GM12878 (cell line): ENCODE measurements around the gene DYRK1B. TPM values are rescaled to one million over a fixed set of nuclear protein-coding genes. Genes with fewer than 3 reads are reported as not detected.

Source experiments
- ATAC-seq: fragments of 200-7000 bp; cut with Tn5 transposase; 3 replicates; pipeline ENCODE4 v1.9.1; 2020; ENCODE audit warnings: mild to moderate bottlenecking, moderate library complexity
- BruUV-seq: library from RNA; stranded (reverse); fragments of 400-500 nt; replicated peaks from 2 replicates; lab custom pipeline; 2021; lab: Mats Ljungman, UMichigan
- CTCF ChIA-PET: fragments of 300-600 bp; sonication (Branson Sonifier 250); formaldehyde crosslinking; extraction: SDS; loops from one replicate; lab custom pipeline; 2021; ENCODE audit warnings: inconsistent platforms; lab: Yijun Ruan, JAX
- POLR2A ChIA-PET: fragments of 350-600 bp; formaldehyde crosslinking; extraction: SDS; loops from one replicate; lab custom pipeline; 2021; ENCODE audit warnings: inconsistent platforms; lab: Charles Lee
- RAD21 ChIA-PET: fragments of 300-600 bp; sonication (Branson Sonifier 250); formaldehyde crosslinking; loops from one replicate; lab custom pipeline; 2023; ENCODE audit warnings: antibody characterized with exemption; ENCODE audit not compliant: unreplicated experiment; lab: Charles Lee
- SMC1A ChIA-PET: fragments of 300-600 bp; sonication (Branson Sonifier 250); formaldehyde crosslinking; loops from one replicate; lab custom pipeline; 2023; ENCODE audit not compliant: unreplicated experiment, uncharacterized antibody; lab: Charles Lee
- DNase-seq: peaks from one replicate; pipeline ENCODE4 v3.0.0-alpha.2; 2011; ENCODE audit warnings: low read depth, low spot score
- FAIRE-seq: peaks from 3 replicates; lab custom pipeline; 2011; peaks lifted over from hg19 to GRCh38; lab: Jason Lieb, UNC
- H2AFZ ChIP-seq: 2 replicates; pipeline ENCODE4 v1.6.0; 2011; ENCODE audit warnings: low read depth, low read length, control low read depth; ENCODE audit not compliant: control insufficient read depth
- H3K27ac ChIP-seq: 2 replicates; pipeline ENCODE4 v1.5.1; 2011; ENCODE audit warnings: control low read depth; ENCODE audit not compliant: control insufficient read depth, insufficient read depth
- H3K27me3 ChIP-seq, 2 experiments: replicated peaks in 1 of 2; 2 replicates each; pipeline versions ENCODE4 v1.6.0 to v1.6.1; 2011; ENCODE audit warnings: low read length in 1 of 2; ENCODE audit not compliant: control insufficient read depth in 2 of 2, insufficient read depth in 2 of 2
- H3K36me3 ChIP-seq, 2 experiments: 2 replicates each; pipeline ENCODE4 v1.5.1; 2011; ENCODE audit warnings: low read length in 1 of 2; ENCODE audit not compliant: control insufficient read depth in 2 of 2, insufficient read depth in 2 of 2
- H3K4me1 ChIP-seq: 2 replicates; pipeline ENCODE4 v1.6.1; 2011; ENCODE audit warnings: mild to moderate bottlenecking, low read length, moderate library complexity, mixed read lengths; ENCODE audit not compliant: control insufficient read depth, insufficient read depth
- H3K4me2 ChIP-seq: 2 replicates; pipeline ENCODE4 v1.6.0; 2011; ENCODE audit warnings: control low read depth; ENCODE audit not compliant: control insufficient read depth, insufficient read depth
- H3K4me3 ChIP-seq: fragments of 200-600 bp; sonication (generic); 2 replicates; pipeline ENCODE4 v1.5.1; 2016
- H3K79me2 ChIP-seq: 2 replicates; pipeline ENCODE4 v1.6.0; 2011; ENCODE audit warnings: low read length; ENCODE audit not compliant: control insufficient read depth, insufficient read depth
- H3K9ac ChIP-seq: 2 replicates; pipeline ENCODE4 v1.8.0; 2011; ENCODE audit warnings: low read length, control low read depth, mixed read lengths; ENCODE audit not compliant: control insufficient read depth, insufficient read depth
- H3K9me3 ChIP-seq: replicated peaks from 3 replicates; pipeline ENCODE4 v1.5.1; 2011; ENCODE audit warnings: mild to moderate bottlenecking, low read length; ENCODE audit not compliant: control insufficient read depth, insufficient read depth
- H4K20me1 ChIP-seq: 2 replicates; pipeline ENCODE4 v1.6.0; 2011; ENCODE audit not compliant: control insufficient read depth, insufficient read depth
- CBFB ChIP-seq: IDR thresholded peaks from 2 replicates; pipeline ENCODE4 v1.6.1; 2016; ENCODE audit warnings: antibody characterized with exemption, low read depth
- CHD1 ChIP-seq: IDR thresholded peaks from 2 replicates; pipeline ENCODE4 v1.6.1; 2012; ENCODE audit warnings: low read depth, low read length, improper control_type of control experiment
- DPF2 ChIP-seq: fragments of 450-650 bp; IDR thresholded peaks from 2 replicates; pipeline ENCODE4 v1.6.1; 2017; ENCODE audit warnings: mild to moderate bottlenecking
- EED ChIP-seq: sonication (generic); IDR thresholded peaks from 2 replicates; pipeline ENCODE4 v1.6.1; 2016; ENCODE audit warnings: antibody characterized with exemption, low read depth
- IKZF1 ChIP-seq: fragments of 450-650 bp; conservative IDR thresholded peaks from 2 replicates; pipeline ENCODE4 v1.6.1; 2017; ENCODE audit warnings: antibody characterized with exemption, mild to moderate bottlenecking
- IKZF2 ChIP-seq, 2 experiments: fragments of 450-650 bp; IDR thresholded peaks; 2 replicates each; pipeline ENCODE4 v1.6.1; 2017; ENCODE audit warnings: mild to moderate bottlenecking in 2 of 2, moderate library complexity in 2 of 2
- MEF2B ChIP-seq: fragments of 450-650 bp; IDR thresholded peaks from 2 replicates; pipeline ENCODE4 v1.6.1; 2018; ENCODE audit warnings: mild to moderate bottlenecking, moderate library complexity; ENCODE audit not compliant: partially characterized antibody, poor library complexity, severe bottlenecking
- NFIC ChIP-seq: IDR thresholded peaks from 2 replicates; pipeline ENCODE4 v1.6.1; 2012; ENCODE audit warnings: low read depth, mild to moderate bottlenecking, inconsistent platforms, low read length, moderate library complexity
- PAX5 ChIP-seq: IDR thresholded peaks from 2 replicates; pipeline ENCODE4 v1.6.1; 2011; ENCODE audit warnings: low read depth, low read length, borderline replicate concordance
- RBBP5 ChIP-seq: fragments of 200-600 bp; sonication (generic); conservative IDR thresholded peaks from 2 replicates; pipeline ENCODE4 v1.6.1; 2016
- RUNX3 ChIP-seq: IDR thresholded peaks from 2 replicates; pipeline ENCODE4 v1.6.1; 2012; ENCODE audit warnings: low read length, inconsistent platforms
- ZSCAN29 ChIP-seq: fragments of 450-650 bp; IDR thresholded peaks from 2 replicates; pipeline ENCODE4 v1.6.1; 2017; ENCODE audit warnings: mild to moderate bottlenecking, moderate library complexity
- WGBS: methylation state at CpG from one replicate; pipeline ENCODE4 v1.1.6; 2016; ENCODE audit warnings: low lambda C conversion rate; ENCODE audit not compliant: insufficient replicate concordance, insufficient coverage; ENCODE audit errors: missing lambda C conversion rate; 5-methylcytosine and 5-hydroxymethylcytosine counted together
- in situ Hi-C: fragments of 300-500 bp; cut with MboI; formaldehyde crosslinking; loops from 9 replicates; pipeline ENCODE4 v1.14.3; 2018; ENCODE audit warnings: mixed read lengths
- intact Hi-C: fragments of 100-400 bp; cut with micrococcal nuclease; formaldehyde crosslinking; loops from one replicate; pipeline ENCODE4 v1.14.2; 2022; ENCODE audit not compliant: unreplicated experiment
- polyA plus RNA-seq, 11 experiments: library from polyadenylated mRNA; depleted of rRNA in 4 of 11; unstranded in 6 of 11; stranded (reverse) in 5 of 11; fragments of >200 nt; fragmentation: Nextera tagmentation in 4 of 11; fragmentation: Illumina TruSeq in 1 of 11; extraction: Ambion mirVana in 4 of 11; extraction: Trizol in 1 of 11; gene quantifications; 1 replicate in 1 of 11; 2 replicates in 10 of 11; pipeline versions ENCODE4 v1.2.1 to v1.2.3, GENCODE V29; 2011 to 2016; ENCODE audit warnings: inconsistent platforms in 2 of 11, missing spikeins in 2 of 11, low read depth in 1 of 11
- total RNA-seq, 4 experiments: library from RNA; depleted of rRNA in 3 of 4; stranded (reverse); fragments of >200 nt in 3 of 4; fragmentation: Illumina TruSeq in 1 of 4; extraction: Trizol in 1 of 4; gene quantifications; 2 replicates each; pipeline versions ENCODE4 v1.2.1 to v1.2.3, GENCODE V29; 2013 to 2021
- TF ChIP-seq, protein P1 (sequence below): fragments of 450-650 bp; IDR thresholded peaks from 2 replicates; pipeline ENCODE4 v1.6.1; 2016; ENCODE audit warnings: mild to moderate bottlenecking
- TF ChIP-seq, protein P2 (sequence below): IDR thresholded peaks from 2 replicates; pipeline ENCODE4 v1.6.1; 2011; ENCODE audit warnings: low read depth, low read length, improper control_type of control experiment, borderline replicate concordance
- TF ChIP-seq, protein P3 (sequence below): IDR thresholded peaks from 2 replicates; pipeline ENCODE4 v1.6.1; 2012; ENCODE audit warnings: mild to moderate bottlenecking, low read depth, low read length

DYRK1B gene
- total and polyA plus RNA-seq, 10 of the 15 experiments (the other 5 are each of a cell fraction or from before 2014, with no cell fraction given), result 0.07 to 10.2 (median 3.4) TPM; not detected in 1

DNA sequence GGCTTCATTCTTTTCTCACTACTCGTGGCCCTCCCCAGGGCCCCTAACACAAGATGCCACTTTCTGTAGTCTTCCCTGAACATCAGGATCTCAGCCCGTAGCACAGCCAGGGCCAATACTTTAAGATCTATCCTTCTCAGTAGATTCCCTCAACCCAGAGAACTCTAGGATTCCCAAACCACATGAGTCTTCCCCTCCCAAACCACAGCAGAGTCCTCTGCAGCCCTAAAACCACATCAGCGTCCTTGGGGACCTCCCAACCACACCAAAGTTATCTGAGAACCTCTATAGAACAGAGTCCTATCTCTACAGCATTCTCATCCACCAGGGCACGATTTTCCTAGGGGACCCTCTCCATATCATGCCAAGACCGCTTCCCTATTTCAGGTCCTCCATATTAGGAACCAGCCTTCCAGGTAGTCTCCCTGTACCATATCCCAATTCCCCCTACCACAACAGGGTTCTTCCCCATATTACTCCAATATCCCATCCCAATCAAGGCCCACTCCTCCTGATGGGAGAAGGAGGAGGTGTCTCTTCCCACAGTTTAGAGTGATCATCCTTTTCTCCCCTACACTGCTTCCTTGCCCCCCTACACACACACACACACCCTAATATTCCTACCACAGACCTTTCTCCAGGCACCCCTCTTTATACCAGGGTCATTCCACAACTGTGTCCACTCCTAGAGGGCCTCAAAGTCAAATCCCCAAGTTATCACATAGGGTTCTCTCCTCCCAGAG lies 1.4 kb downstream of the DYRK1B start:
- peak overlapping the region; percentile 97 for H3K4me3 ChIP-seq
- H4K20me1 ChIP-seq, result no peaks in the 10 kb centered on the region
- peaks cover 20% of the 10 kb centered on the region for H3K4me1 ChIP-seq
- H3K9ac ChIP-seq, result peak overlapping the region; percentile 75
- WGBS, result 55% methylated on average over 5 of the region's 5 CpGs
- POLR2A ChIA-PET, result interaction anchor here (0.6 to 2.1 kb wide), 5 partner anchors 13 to 388 kb away, joined by 3 to 34 read pairs (median 5); partner anchors contain the start of gene FBL
- peaks cover 15% of the 10 kb centered on the region for H3K79me2 ChIP-seq
- CTCF ChIA-PET, result interaction anchor here (0.6 to 2.1 kb wide), 5 partner anchors 11 to 293 kb away, joined by 3 to 61 read pairs (median 10); no protein-coding TSS in a partner anchor
- SMC1A ChIA-PET, result interaction anchor here (1.8 to 2.1 kb wide), 4 partner anchors 12 to 158 kb away, joined by 14 to 33 read pairs (median 22); partner anchors contain the start of gene FBL
- H3K27ac ChIP-seq, result peak overlapping the region; percentile 51
- no TSS peak for BruUV-seq
- H3K36me3 ChIP-seq, result peaks cover 33 to 38% of the 10 kb centered on the region in 2 experiments
- peak overlapping the region; percentile 56 for H3K4me2 ChIP-seq
- RAD21 ChIA-PET, result interaction anchor here (1.8 to 2.1 kb wide), 4 partner anchors 13 to 157 kb away, joined by 12 to 29 read pairs (median 23); partner anchors contain the start of genes FBL and PSMC4
- no peaks in the 10 kb centered on the region for H3K27me3 ChIP-seq
- H2AFZ ChIP-seq, result no peak overlapping the region
- H3K9me3 ChIP-seq, result no peaks in the 10 kb centered on the region
- TF ChIP-seq EED (peak; percentile 69; the same call in 1 of the 2 replicates), CBFB (peak; percentile 24; the same call in 1 of the 2 replicates), RBBP5 (no peak), MEF2B (peak; percentile 56), IKZF2 (IDR thresholded peaks at IDR 0.05) (peak in 1 of 2 experiments; percentile 26; a peak in 3 of 4 replicates), IKZF1 (peak; percentile 23; the same call in 1 of the 2 replicates), RUNX3 (peak; percentile 90), ZSCAN29 (no peak), CHD1 (no peak), NFIC (0 out of 2 replicates have a peak, but pooled peaks have one; percentile 38), PAX5 (no peak), DPF2 (no peak)
- TF ChIP-seq, protein P1, sequence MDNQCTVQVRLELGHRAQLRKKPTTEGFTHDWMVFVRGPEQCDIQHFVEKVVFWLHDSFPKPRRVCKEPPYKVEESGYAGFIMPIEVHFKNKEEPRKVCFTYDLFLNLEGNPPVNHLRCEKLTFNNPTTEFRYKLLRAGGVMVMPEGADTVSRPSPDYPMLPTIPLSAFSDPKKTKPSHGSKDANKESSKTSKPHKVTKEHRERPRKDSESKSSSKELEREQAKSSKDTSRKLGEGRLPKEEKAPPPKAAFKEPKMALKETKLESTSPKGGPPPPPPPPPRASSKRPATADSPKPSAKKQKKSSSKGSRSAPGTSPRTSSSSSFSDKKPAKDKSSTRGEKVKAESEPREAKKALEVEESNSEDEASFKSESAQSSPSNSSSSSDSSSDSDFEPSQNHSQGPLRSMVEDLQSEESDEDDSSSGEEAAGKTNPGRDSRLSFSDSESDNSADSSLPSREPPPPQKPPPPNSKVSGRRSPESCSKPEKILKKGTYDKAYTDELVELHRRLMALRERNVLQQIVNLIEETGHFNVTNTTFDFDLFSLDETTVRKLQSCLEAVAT, result no peak
- TF ChIP-seq, protein P2, sequence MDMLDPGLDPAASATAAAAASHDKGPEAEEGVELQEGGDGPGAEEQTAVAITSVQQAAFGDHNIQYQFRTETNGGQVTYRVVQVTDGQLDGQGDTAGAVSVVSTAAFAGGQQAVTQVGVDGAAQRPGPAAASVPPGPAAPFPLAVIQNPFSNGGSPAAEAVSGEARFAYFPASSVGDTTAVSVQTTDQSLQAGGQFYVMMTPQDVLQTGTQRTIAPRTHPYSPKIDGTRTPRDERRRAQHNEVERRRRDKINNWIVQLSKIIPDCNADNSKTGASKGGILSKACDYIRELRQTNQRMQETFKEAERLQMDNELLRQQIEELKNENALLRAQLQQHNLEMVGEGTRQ, result no peak
- TF ChIP-seq, protein P3, sequence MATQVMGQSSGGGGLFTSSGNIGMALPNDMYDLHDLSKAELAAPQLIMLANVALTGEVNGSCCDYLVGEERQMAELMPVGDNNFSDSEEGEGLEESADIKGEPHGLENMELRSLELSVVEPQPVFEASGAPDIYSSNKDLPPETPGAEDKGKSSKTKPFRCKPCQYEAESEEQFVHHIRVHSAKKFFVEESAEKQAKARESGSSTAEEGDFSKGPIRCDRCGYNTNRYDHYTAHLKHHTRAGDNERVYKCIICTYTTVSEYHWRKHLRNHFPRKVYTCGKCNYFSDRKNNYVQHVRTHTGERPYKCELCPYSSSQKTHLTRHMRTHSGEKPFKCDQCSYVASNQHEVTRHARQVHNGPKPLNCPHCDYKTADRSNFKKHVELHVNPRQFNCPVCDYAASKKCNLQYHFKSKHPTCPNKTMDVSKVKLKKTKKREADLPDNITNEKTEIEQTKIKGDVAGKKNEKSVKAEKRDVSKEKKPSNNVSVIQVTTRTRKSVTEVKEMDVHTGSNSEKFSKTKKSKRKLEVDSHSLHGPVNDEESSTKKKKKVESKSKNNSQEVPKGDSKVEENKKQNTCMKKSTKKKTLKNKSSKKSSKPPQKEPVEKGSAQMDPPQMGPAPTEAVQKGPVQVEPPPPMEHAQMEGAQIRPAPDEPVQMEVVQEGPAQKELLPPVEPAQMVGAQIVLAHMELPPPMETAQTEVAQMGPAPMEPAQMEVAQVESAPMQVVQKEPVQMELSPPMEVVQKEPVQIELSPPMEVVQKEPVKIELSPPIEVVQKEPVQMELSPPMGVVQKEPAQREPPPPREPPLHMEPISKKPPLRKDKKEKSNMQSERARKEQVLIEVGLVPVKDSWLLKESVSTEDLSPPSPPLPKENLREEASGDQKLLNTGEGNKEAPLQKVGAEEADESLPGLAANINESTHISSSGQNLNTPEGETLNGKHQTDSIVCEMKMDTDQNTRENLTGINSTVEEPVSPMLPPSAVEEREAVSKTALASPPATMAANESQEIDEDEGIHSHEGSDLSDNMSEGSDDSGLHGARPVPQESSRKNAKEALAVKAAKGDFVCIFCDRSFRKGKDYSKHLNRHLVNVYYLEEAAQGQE, result no peak
- no peak for DNase-seq
- FAIRE-seq, result peak; percentile 52
- ATAC-seq, result no peak
- in situ Hi-C loops (no loop called here), intact Hi-C loops (no loop called here)
